Central memory CD4-positive, alpha-beta T cell (primary cell): ENCODE results near the gene CSMD2.

Source experiments
- DNase-seq: peaks from one replicate; pipeline ENCODE4 v3.0.0; 2022

The CSMD2 gene

GRCh38 chr1:33955096-33955495, 209.9 kb downstream of the CSMD2 start:
- no peak for DNase-seq

DNA sequence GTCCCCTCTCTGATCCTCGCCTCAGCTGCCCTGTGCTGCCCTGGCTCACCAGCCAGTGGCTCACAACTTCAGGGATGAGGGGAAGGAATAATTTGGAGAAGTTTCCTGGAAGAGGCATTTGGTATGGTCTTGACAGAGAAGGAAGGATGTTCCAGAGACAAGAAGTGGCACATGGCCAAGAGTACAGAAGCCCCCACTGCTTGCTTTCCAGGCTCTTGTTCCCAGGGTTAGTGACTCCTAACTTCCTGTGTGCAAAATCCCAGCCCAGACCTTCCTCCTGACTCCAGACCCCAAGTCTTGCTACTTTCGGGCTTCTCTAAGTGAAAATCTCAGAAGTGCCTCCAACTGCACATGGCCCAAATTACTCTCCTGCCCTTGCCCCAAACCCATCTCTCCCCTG, 215.5 kb downstream of the CSMD2 start:
- DNase-seq, result no peak

DNA sequence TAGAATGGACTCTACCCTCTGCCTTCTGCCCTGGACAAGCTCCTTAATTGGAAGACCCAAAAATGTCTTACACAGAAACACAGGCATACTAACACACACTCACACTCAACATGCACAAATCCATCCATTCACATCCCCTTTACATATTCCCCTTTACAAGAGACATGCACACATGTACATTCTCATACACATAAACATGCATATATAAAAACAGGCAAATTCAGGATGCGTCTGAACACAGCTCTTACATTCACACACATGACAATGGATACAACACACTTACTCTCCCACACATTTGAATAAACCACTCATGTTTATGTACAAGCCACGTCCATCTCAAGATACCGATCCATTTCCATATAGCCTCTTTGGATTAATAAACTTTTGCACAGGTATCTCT, 216.7 kb downstream of the CSMD2 start:
- DNase-seq, result no peak

- no peak for DNase-seq
Measured at GRCh38 chr1:33946836-33947235, 218.2 kb downstream of the CSMD2 start.

- no peak for DNase-seq
Measured at GRCh38 chr1:33944846-33945245, 220.2 kb downstream of the CSMD2 start.

- DNase-seq, result no peak
Measured at GRCh38 chr1:33943978-33944377, 221.1 kb downstream of the CSMD2 start.

DNA sequence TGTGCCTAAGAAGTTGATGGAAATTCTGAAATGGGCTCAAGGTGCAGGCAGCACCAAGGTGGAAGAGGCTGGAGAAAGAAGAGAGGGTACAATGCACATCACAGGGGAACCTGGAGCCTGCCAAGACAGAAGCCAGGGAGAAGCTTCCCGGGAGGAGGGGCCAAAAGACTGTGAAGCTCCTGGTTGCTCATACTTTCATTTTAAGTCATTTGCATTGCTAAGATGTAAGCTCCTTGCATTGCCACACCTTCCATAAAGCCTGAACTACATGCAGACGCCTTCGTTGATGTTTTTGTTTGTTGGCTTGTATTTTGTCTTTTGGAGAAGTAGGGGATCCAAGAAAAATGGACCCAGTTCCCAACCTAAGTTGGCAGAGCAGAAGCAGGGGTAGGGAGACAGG, 232.2 kb downstream of the CSMD2 start:
- no peak for DNase-seq

DNA sequence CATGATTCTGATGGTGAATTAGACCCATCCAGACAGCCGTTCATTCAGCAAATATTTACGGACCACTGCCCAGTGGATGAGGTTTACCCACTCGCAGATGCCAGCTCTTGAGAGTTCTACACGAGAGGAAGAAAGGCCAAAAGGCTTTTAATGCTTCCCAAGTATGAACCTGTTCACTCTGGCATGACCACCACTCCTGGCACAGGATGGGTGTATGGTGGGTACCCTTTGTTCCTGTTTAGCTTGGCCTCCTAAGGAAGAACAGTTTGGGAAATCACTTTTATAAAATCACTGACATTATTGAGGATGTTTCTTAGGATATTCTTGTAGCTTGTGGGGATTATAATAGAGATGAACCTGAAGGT, 233.9 kb downstream of the CSMD2 start:
- no peak for DNase-seq

GRCh38 chr1:33930346-33931110, 234.5 kb downstream of the CSMD2 start:
- no peak for DNase-seq

DNA sequence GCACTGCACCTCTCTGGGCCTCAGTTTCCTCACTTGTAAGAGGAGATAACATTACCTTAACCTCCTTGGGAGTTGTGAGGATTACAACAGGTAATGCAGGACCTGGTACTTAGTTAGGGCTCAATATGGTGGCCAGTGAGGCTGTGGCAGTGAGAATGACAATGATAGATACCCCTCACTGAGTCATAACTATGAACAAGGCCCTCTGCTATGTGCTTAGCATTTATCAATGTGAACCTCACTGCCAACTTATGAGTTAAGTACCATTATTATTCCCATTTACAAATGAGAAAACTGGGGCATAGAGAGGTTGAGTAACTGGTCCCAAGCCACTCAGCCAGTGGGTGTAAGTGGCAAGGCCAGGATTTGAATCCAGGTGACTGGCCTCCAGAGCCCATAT, 236.8 kb downstream of the CSMD2 start:
- DNase-seq, result no peak

GRCh38 chr1:33927721-33928120, 237.3 kb downstream of the CSMD2 start:
- DNase-seq, result no peak

- no peak for DNase-seq
Measured at GRCh38 chr1:33925586-33925985, 239.4 kb downstream of the CSMD2 start.

DNA sequence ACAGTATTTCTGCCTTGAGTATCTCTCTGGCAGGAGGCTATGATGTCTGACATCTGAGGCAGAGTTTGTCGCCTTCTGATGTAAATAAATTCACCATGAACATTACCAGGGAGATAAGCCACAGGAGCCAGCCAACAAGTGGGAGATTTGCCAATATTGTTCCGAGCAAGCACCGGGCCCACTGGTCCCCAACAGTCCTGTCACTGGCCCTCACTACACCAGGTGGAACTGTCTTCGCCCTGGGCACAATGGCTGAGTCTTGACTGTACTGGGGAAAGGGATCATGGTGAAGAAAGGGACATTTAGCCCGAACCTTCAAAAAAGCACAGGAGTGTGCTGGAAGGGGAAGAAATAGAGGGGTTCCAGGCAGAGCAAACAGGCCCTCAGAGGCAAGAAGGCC, 243.7 kb downstream of the CSMD2 start:
- no peak for DNase-seq

GRCh38 chr1:33918368-33918767, 246.7 kb downstream of the CSMD2 start:
- no peak for DNase-seq

- DNase-seq, result no peak
Measured at GRCh38 chr1:33916786-33917185, 248.2 kb downstream of the CSMD2 start.

DNA sequence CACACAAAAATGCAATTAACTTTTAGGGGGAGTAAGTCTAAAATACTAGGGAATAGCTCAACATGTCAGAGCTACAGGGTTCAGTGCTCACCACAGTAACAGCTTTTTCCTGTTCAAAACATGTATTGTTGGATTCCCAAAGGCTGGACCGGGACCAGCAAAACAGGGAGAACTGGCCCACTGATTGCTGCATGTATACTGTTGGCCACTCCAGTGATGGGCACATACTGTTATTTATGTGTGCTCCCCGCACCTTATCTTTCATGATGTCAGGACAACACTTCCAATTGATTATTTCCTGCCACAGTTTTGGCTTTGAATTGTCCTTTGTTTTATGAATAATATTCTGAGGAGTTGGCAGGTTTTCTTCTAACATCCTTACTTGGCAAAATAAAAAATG, 250.5 kb downstream of the CSMD2 start:
- DNase-seq, result no peak

DNA sequence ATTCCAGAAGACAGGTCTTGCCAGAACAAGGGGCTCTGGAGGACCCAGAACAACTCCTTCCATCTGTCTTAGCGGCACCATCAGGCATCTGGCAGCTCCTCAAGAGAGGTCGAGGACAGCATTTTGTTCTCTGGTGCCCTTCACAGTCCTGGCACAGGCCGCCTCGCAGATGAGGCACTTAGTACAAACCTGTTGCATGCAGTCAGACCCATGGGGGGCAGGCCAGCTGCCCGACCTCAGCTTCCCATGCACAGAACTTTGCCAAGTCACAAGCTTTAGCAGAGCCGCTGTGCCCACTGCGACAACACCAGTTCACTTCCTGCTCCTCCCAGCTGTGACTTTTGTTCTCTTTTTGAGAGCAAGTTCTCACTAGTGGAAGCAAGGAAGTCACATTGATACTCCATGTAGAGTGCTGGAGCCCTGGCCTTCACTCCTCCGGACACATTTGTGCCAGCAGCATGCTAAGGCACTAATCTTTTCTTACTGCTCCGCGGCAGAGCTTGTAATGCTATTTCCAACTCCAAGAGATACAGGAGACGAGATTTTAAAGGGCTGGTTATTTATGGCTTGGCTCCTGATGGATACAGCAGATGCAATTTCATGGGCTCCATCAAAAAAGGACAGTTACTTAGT, 256.6 kb downstream of the CSMD2 start:
- DNase-seq, result no peak

- no peak for DNase-seq
Measured at GRCh38 chr1:33906156-33906555, 258.9 kb downstream of the CSMD2 start.

- DNase-seq, result no peak
Measured at GRCh38 chr1:33905241-33905640, 259.8 kb downstream of the CSMD2 start.

- no peak for DNase-seq
Measured at GRCh38 chr1:33903210-33903589, 261.8 kb downstream of the CSMD2 start.

GRCh38 chr1:33902486-33903209, 262.4 kb downstream of the CSMD2 start:
- DNase-seq, result no peak

DNA sequence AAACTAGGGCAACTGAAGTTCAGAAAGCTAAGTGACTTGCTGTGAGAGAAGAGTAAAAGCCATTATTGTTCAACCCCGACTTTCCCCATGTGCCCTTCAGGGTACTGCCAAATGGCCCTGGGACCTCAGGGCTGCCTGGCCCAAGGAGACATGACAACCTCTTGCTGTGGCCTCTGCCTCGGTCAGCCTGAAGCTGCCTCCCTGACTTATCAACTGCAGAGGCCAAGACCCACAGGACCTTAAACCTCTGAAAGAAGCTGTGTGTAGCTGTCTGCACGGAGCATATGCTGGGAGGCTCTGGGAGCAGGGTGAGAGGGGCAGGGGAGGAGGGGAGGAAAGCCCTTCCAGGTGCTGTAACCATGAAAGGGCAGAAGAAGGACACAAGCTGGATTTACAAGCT, 265.3 kb downstream of the CSMD2 start:
- DNase-seq, result no peak

- no peak for DNase-seq
Measured at GRCh38 chr1:33898881-33899280, 266.1 kb downstream of the CSMD2 start.

DNA sequence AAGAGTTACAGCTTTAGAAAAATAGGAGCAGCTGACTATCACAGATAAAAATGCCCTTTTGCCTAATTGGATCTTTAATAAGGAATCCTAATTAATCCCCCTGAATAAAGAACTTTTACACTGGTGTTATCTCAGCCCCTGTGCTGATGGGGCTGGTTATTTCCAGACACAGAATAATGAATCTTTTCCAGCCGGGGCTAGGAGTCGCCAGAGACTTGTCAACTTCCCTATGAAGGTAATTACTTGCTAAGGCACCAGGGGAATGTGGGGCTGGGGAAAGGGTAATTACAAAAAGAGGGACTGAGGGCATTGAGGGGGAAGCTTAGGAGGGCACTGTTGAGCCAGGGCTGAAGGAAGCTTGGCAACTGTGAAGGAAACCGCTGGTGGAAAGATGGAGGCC, 266.6 kb downstream of the CSMD2 start:
- no peak for DNase-seq
